Right forelimb (tissue), 1 donor: ENCODE results near the gene PCDHGA10.
"Not testable (repeated sequence)": the region's sequence is repeated elsewhere in the genome, so short reads cannot be mapped to it uniquely, and the experiment has no call there.

Experiments
- DNase-seq: peaks from one replicate; pipeline ENCODE4 v3.0.0-alpha.2; 2018

Gene PCDHGA10

DNA sequence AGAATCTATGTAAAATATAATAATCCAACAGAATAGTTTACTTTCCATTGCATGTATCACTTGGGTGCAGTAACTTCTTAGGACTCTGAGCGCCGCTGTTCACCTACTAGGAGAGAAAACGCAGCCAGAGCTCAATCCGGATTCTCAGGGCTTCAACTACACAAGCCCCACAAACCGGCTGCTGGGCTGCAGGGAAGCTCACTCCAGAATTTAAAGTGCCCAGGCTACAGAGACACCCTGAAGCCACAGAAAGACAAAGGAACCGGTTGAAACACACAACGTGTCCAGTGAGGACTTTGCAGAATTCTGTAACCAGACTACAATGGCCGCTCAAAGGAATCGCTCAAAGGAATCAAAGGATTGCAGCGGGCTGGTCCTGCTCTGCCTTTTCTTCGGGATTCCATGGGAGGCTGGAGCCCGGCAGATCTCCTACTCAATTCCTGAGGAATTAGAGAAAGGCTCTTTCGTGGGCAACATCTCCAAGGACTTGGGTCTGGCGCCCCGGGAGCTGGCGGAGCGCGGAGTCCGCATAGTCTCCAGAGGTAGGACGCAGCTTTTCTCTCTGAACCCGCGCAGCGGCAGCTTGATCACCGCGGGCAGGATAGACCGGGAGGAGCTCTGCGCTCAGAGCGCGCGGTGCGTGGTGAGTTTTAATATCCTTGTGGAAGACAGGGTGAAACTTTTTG is at the start of gene PCDHGA10:
Gene PCDHGA10, plus strand, starts transcription at position 134 of the 686 bp plus-strand sequence. Its CDS starts 189 bp downstream, at position 323.
- no peak for DNase-seq

DNA sequence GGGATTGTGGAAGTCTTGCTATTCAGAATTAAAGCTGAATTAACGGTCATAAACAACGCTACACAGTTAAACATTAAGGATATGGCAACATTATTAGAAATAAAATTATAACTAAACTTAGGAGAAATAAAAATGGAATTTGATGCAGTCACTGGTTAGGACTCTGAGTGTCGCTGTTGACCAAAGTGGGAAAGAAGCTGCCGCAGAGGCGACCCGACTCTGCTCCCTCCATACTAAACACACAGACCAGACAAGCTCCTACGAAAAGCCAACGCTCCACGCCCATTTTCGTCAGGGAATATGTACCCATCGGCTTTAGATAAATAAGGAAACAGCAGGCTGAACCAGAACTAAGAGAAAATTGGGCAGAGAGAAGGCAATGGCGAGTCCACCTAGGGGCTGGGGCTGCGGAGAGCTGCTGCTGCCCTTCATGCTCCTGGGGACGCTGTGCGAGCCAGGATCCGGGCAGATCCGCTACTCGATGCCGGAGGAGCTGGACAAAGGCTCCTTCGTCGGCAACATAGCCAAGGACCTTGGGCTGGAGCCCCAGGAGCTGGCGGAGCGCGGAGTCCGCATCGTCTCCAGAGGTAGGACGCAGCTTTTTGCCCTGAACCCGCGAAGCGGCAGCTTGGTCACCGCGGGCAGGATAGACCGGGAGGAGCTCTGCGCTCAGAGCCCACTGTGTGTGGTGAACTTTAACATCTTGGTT is 48.7 kb upstream of the PCDHGA10 start, which contains the start of gene PCDHGA5:
Gene PCDHGA5, plus strand, starts transcription at position 211 of the 709 bp plus-strand sequence. Its CDS starts 169 bp downstream, at position 380.
- no peak for DNase-seq

- DNase-seq: no peak
Observed at GRCh38 chr5:141366016-141366896, 46.5 kb upstream of the PCDHGA10 start.

- DNase-seq: no peak
Observed at GRCh38 chr5:141369994-141370848, 42.6 kb upstream of the PCDHGA10 start, which contains the start of gene PCDHGB3. Gene PCDHGB3, plus strand, starts transcription at chr5:141370242. Its CDS starts 153 bp downstream, at chr5:141370395.

DNA sequence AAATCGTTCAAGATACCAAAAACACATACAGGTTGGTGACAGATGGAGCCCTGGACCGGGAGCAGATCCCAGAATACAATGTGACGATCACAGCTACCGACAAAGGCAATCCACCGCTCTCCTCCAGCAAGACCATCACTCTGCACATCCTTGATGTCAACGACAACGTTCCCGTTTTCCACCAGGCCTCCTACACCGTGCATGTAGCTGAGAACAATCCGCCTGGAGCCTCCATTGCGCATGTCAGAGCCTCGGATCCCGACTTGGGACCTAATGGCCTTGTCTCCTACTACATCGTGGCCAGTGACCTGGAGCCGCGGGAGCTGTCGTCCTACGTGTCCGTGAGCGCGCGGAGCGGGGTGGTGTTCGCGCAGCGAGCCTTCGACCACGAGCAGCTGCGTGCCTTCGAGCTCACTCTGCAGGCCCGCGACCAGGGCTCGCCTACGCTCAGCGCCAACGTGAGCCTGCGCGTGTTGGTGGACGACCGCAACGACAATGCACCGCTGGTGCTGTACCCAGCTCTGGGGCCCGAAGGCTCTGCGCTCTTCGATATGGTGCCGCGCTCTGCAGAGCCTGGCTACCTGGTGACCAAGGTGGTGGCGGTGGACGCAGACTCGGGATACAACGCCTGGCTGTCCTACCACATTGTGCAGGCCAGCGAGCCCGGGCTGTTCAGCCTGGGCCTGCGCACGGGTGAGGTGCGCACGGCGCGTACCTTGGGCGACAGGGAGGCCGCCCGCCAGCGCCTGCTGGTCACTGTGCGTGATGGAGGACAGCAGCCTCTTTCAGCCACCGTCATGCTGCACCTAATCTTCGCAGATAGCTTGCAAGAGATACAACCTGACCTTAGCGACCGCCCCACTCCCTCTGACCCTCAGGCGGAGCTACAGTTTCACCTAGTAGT is 41.0 kb upstream of the PCDHGA10 start:
- DNase-seq: no peak

DNA sequence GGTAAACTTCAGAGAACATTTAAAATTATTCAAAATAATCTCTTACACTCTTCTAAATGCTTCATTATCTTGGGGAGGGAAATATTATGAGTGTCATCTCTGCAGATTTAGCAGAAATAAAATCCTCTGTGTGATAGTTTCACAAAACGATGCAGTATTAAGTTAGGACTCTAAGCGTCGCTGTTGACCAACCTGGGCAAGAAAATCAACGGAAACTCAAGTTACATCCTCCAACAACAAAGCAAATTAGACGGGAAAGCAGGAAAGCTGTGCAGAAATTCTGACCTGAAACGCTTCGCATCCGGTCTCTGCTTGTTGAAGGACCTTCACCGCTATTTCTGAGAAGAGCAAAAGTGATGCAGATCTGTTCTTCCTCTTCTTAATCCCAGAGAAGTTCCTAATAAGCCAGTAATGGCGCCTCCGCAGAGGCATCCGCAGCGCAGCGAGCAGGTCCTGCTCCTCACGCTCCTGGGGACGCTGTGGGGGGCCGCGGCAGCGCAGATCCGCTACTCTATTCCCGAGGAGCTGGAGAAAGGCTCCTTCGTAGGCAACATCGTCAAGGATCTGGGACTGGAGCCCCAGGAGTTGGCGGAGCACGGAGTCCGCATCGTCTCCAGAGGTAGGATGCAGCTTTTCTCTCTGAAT is 39.0 kb upstream of the PCDHGA10 start, which contains the start of gene PCDHGA6:
Gene PCDHGA6, plus strand, starts transcription at position 219 of the 645 bp plus-strand sequence. Its CDS starts 193 bp downstream, at position 412.
- DNase-seq: no peak

DNA sequence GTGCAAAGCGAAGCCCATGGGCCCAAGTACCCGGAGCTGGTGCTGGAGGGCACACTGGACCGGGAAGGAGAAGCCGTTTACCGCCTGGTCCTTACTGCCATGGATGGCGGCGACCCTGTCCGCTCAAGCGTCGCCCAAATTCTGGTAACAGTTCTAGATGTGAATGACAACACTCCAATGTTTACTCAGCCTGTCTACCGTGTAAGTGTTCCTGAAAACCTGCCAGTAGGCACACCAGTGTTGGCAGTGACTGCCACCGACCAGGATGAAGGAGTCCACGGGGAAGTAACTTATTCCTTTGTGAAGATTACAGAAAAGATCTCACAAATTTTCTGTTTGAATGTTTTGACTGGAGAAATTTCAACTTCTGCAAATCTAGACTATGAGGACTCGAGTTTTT is 38.2 kb upstream of the PCDHGA10 start:
- no peak for DNase-seq

DNA sequence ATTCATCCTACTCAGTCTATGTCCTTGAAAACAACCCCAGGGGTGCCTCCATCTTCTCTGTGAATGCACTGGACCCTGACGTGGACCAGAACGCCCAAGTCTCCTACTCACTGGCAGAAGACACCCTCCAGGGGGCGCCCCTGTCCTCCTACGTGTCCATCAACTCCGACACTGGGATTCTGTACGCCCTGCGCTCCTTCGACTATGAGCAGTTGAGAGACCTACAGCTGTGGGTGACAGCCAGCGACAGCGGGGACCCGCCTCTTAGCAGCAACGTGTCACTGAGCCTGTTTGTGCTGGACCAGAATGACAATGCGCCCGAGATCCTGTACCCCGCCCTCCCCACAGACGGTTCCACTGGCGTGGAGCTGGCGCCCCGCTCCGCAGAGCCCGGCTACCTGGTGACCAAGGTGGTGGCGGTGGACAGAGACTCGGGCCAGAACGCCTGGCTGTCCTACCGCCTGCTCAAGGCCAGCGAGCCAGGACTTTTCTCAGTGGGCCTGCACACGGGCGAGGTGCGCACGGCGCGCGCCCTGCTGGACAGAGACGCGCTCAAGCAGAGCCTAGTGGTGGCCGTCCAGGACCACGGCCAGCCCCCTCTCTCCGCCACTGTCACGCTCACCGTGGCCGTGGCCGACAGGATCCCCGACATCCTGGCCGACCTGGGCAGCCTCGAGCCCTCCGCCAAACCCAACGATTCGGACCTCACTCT is 37.2 kb upstream of the PCDHGA10 start:
- not testable (repeated sequence) for DNase-seq

GRCh38 chr5:141382469-141383294 is 30.1 kb upstream of the PCDHGA10 start, which contains the start of gene PCDHGA7:
Gene PCDHGA7, plus strand, starts transcription at chr5:141382742. Its CDS starts 158 bp downstream, at chr5:141382900.
- DNase-seq: no peak

GRCh38 chr5:141383345-141383744 is 29.4 kb upstream of the PCDHGA10 start:
- no peak for DNase-seq

DNA sequence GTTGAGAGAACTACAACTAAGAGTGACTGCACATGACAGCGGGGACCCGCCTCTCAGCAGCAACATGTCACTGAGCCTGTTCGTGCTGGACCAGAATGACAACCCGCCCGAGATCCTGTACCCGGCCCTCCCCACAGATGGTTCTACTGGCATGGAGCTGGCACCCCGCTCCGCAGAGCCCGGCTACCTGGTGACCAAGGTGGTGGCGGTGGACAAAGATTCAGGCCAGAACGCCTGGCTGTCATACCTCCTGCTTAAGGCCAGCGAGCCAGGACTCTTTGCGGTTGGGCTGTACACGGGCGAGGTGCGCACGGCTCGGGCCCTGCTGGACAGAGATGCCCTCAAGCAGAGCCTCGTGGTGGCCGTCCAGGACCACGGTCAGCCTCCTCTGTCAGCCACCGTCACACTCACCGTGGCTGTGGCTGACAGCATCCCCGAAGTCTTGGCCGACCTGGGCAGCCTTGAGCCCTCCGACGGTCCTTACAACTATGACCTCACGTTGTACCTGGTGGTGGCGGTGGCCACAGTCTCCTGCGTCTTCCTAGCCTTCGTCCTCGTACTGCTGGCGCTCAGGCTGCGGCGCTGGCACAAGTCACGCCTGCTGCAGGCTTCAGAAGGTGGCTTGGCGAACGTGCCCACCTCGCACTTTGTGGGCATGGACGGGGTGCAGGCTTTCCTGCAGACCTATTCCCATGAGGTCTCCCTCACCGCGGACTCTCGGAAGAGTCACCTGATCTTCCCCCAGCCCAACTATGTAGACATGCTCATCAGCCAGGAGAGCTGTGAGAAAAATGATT is 28.1 kb upstream of the PCDHGA10 start:
- DNase-seq: no peak

- DNase-seq: not testable (repeated sequence)
Observed at GRCh38 chr5:141387557-141388311, 25.1 kb upstream of the PCDHGA10 start, which contains the start of gene PCDHGB4. Gene PCDHGB4, plus strand, starts transcription at chr5:141387698. Its CDS starts 187 bp downstream, at chr5:141387885.

GRCh38 chr5:141388661-141389060 is 24.1 kb upstream of the PCDHGA10 start:
- no peak for DNase-seq

DNA sequence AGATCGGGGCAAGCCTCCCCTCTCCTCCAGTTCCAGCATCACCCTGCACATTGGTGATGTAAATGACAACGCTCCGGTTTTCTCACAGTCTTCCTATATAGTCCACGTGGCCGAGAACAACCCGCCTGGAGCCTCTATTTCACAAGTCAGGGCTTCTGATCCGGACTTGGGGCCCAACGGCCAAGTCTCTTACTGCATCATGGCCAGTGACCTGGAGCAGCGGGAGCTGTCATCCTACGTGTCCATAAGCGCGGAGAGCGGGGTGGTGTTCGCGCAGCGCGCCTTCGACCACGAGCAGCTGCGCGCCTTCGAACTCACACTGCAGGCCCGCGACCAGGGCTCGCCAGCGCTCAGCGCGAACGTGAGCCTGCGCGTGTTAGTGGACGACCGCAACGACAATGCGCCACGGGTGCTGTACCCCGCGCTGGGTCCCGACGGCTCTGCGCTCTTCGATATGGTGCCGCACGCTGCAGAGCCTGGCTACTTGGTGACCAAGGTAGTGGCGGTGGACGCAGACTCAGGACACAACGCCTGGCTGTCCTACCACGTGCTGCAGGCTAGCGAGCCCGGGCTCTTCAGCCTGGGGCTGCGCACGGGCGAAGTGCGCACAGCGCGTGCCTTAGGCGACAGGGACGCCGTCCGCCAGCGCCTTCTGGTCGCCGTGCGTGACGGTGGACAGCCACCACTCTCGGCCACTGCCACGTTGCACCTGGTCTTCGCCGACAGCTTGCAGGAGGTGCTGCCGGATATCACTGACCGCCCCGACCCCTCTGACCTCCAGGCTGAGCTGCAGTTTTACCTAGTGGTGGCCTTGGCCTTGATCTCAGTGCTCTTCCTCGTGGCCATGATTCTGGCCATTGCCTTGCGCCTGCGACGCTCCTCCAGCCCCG is 23.4 kb upstream of the PCDHGA10 start:
- no peak for DNase-seq

DNA sequence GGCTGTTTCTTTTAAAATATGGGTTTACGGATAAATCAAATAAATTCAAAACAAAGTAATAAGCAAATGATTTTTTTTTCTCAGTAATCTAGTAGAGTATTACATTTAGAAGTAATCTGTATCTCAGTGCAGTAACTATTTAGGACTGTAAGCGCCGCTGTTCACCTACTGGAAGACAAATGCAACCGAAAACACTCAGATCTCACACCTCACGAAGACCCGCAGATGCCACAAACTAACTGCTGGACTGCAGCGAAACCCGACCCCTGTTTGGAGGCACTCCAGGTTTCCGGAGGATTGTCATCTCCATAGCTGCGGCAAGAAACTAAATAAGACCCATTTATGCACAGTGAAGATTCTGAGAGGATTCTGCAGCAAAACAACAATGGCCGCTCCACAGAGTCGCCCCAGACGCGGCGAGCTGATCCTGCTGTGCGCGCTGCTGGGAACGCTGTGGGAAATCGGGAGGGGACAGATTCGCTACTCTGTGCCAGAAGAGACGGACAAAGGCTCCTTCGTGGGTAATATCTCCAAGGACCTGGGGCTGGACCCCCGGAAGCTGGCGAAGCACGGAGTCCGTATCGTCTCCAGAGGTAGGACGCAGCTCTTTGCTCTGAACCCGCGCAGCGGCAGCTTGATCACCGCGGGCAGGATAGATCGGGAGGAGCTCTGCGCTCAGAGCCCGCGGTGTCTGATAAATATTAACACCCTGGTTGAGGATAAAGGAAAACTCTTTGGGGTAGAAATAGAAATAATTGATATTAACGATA is 20.2 kb upstream of the PCDHGA10 start, which contains the start of gene PCDHGA8:
Gene PCDHGA8, plus strand, starts transcription at position 205 of the 770 bp plus-strand sequence. Its CDS starts 181 bp downstream, at position 386.
- no peak for DNase-seq
